HG02798 (cell line): ENCODE results near the gene RAE1.
"Not testable (repeated sequence)": the region's sequence is repeated elsewhere in the genome, so short reads cannot be mapped to it uniquely, and the experiment has no call there.

Experiments
- ATAC-seq: cut with Tn5 transposase; IDR thresholded peaks from one replicate; pipeline ENCODE4 v1.9.1; 2021; ENCODE audit warnings: mild to moderate bottlenecking; ENCODE audit not compliant: unreplicated experiment, poor library complexity

RAE1 gene

GRCh38 chr20:57409672-57410397, 58.8 kb downstream of the RAE1 start:
- no peak for ATAC-seq

- no peak for ATAC-seq
Observed at GRCh38 chr20:57410398-57410920, 59.4 kb downstream of the RAE1 start.

DNA sequence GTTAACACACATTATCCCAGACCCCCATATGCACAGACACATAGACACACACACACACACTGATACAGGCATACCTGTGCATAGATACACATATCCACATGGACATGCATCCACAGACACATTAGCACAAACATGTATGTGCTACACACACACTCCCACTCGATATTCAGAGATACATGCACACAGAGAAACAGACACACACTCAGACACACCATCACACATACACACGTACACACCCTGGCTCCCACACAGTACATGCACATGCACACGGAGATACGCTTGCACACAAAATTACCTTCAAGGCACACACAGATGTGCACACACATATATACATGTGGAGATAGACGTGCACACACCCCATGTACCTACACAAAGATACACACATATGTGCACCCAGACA, 59.9 kb downstream of the RAE1 start:
- no peak for ATAC-seq

DNA sequence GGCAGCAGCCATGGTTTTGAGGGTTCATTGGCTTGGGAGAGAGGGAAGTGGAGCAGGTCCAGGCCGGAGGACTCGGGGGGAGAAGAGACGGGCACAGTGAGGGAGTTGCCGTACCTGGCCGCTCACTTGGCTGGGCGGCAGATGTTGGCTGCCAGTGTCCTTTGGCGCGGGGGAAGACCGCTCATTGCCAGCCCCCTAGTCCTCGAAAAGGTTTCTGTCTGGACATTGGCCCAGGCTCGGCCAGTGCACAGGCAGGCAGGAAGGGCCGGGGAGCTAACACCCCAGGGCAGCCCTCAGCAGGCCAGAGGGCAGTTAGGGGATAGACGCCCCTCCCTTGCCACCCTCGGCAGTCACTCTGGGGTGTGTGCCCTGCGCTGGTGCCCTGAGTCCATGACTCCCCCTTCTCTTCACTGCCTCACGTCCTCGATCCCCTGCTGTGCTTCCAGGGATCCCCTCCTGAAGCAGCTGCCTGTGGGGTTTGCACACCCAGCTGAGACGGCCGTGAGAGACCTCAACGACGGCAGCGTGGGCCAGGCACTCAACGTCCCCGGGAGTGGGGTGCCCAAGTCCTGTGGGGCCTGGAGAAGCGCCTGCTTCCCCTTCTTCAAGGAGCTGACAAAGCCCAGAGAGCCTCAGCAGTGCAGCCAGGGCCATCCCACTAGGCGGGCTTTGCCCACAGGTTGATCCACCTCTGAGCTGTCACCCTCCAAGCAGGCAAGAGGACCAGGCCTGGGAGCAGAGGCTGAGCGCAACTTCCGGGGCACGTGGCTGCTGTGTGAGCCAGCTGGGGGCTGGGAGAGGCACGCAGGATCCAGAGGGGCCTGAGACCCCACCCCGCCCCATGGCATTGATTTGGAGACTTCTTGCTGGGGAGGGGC, 60.6 kb downstream of the RAE1 start:
- no peak for ATAC-seq

DNA sequence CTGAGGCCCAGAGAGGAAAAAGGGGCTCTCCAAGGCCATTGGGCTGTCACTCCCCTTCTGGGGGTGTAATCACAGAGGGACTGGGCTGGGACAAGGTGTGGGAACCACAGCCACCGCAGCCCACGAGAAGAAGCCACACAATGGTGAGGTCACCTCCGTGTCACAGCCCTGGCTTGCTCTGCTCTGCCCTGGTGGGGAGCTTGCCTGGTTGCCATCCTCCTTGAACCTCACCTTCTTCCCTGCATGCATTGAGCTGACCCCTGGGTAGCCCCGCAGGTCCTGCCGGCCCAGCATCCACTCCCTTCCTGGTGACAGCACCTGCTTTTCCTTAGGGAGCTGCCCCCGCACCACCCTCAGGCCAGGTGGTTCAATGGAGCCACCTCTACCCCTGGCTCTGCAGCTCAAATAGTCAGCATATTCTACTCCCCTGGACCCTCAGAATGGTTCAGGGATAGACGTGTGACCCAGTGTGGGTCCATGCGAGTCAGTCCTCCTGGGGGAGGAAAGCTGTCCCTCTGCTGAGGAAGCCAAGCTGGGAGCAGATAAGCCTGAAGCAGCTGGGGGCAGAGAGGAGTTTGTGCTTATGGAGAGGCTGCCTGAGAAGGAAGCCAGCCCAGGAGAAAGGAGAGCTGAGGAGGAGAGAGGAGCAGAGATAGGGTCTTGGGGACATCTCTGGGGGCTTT, 61.4 kb downstream of the RAE1 start:
- no peak for ATAC-seq

- no peak for ATAC-seq
Observed at GRCh38 chr20:57413986-57414385, 62.9 kb downstream of the RAE1 start.

DNA sequence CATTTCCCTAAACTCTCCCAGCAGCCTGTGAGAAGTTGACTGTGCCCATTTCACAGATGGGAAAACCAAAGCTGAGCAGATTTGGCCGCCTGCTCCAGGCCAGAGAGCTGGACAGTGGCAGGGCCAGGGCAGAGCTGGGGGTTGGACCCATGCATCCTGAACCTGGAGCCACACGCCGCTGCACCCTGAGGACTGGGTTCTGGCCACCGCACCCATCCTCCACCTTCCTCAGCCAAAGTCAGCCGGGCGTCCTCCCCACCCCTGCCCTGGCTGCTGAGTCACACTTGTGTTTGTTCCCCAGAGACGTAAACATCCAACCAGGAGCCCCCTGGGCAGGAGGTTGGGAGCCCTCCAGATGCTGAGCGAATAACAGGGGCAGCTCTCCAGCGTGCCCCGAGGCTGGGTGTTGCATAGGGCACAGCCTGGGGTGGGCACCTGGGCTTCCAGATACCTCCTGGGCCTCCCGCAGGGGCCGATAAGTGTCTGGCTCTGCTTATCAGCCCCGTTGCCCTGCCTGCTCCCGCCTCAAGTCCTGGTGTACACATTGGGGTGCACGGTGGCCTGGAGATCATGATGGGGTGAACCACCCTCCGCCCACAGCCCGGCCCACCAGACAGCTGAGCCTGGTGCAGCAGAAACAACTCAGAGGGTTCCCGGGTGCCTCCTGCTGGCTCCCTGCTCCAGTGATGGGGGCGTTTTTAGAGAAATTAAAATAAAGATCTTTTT, 64.0 kb downstream of the RAE1 start:
- ATAC-seq, result no peak

- ATAC-seq, result no peak
Observed at GRCh38 chr20:57415771-57416170, 64.7 kb downstream of the RAE1 start.

DNA sequence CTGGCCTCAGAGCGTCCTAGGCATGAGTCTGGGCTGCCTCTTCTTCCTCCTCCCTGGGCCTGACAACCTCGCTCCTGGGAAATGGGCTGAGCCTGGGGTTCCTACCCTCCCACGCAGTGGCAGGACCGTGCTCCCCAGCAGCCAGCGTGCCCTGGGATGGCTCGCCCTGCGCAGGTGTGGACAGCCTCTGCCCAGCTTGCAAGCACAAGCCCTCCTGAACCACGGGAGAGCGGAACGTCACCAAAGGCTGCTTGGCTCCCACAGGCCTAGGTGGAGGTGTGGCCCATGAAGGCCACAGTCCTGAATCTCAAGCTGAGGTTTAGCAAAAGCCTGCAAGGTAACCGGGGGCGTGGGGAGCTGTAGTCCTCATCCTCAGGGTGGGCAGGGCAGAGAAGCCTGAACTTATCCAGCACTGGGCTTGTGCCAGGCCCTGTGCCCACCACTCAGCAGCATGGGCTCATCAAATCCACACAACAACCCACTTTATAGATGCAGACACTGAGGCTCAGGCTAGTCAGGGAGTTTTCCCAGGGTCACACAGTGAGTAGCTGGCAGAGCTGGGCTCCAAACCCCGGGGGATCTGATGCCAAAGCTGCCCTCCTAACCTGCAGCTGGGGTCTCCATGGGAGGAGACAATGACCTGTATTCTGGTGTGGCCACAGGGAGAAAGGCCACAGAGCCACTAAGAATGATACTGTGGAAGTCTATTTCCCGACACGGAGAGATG, 65.4 kb downstream of the RAE1 start:
- no peak for ATAC-seq

DNA sequence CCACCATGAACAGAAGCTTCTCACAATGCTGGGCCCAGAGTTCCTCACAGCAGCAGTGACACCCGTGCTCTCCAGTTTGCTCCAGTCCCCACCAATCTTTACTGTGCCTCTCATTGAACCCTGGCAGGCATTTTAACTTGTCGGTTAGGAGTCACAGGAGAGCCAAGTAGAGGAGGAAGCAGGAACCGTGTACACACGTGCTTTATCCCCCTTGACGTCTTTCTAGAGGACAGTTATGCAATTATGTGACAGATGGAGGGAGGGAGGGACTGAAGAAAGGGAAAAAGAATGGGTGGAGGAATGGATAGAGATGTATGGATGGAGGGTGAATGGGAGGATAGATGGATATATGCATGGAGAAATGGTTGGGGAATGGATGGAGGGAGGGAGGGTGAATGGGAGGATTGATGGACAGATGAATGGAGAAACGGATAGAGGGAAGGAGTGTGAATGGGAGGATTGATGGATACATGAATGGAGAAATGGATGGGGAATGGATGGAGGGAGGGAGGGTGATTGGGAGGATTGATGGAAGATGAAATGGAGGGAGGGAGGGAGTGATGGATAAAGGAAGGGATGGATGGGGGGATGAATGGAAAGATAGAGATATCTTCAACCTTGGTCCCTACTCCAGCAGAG, 66.1 kb downstream of the RAE1 start:
- ATAC-seq, result no peak

DNA sequence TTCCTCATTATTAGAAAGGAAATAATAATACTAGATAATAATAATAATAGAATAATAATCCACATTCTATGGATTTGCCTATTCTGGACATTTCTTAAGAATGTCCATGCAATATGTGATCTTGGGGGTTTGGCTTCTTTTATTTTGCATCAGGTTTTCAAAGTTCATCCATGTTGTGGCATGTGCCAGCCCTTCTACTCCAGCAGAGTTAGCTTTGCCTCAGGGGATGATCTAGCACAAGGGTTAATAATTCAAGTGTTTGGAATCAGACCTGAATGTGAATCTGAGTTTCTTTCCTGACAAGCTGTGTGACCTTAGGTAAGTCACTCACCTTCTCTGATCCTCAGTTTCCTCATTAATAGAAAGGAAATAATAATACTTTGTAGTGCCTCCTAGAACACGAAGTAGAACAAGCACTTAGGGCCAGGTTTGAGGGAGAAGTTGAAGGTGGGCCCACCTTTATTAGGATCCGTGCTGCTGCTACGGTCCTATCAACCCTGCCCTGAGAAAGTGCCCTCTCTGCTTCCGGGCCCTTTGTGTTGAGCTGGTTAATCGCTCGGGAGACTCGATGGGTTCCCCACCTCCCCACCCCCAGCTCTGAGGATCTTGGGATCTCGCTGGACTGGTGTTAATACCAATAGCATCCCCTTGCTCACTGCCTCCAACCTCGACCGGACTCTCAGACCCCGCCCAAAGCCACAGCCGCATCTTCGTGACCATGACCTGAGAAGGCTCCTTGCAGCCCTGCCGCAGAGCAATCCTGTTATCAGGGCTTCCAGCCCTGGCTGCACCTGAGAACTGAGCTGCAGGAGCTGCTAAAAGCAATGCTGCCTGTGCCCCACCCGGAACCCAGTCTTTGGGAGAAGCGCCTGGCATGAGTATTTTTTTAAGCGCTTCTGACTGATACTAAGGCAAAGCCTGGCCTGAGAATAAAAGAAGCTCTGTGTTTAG, 67.0 kb downstream of the RAE1 start:
- no peak for ATAC-seq

DNA sequence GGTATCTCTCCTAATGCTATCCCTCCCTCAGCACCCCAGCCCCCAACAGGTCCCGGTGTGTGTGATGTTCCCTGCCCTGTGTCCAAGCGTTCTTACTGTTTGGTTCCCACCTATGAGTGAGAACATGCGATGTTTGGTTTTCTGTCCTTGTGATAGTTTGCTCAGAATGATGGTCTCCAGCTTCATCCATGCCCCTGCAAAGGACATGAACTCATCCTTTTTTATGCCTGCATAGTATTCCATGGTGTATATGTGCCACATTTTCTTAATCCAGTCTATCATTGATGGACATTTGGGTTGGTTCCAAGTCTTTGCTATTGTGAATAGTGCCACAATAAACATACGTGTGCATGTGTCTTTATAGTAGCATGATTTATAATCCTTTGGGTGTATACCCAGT, 68.4 kb downstream of the RAE1 start:
- ATAC-seq, result not testable (repeated sequence)

DNA sequence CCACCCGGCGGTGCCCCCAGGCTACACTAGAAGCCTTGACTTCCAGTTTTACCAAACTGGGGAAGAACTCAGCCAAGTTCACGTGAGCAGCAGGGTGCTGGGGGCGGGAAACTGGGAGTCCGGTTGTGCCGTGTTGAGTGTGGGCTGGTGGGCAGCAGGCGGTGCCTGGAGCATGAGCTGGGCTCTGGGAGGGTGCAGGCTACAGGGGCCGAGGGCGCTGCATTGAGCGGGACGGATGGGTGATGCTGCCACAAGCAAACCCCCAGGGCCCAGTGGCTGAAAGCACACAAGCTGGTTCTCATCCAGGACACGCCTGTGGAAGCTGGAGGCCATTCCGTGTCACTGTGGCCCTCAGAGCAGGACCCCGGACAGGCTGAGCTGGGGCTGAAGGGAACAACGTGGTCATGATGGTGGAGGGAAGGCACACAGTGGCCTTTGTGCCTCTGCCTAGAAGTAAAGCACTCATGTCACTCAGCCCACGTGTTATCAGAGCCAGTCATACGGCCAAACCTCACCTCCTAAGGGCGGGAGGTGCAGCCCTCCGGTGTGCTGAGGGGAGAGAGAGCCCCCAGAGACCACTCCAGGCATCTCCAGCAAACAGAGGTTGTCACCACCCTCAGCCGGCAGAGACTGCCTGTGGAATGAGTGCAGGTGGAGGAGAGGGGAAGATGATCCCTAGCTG, 69.7 kb downstream of the RAE1 start:
- no peak for ATAC-seq

DNA sequence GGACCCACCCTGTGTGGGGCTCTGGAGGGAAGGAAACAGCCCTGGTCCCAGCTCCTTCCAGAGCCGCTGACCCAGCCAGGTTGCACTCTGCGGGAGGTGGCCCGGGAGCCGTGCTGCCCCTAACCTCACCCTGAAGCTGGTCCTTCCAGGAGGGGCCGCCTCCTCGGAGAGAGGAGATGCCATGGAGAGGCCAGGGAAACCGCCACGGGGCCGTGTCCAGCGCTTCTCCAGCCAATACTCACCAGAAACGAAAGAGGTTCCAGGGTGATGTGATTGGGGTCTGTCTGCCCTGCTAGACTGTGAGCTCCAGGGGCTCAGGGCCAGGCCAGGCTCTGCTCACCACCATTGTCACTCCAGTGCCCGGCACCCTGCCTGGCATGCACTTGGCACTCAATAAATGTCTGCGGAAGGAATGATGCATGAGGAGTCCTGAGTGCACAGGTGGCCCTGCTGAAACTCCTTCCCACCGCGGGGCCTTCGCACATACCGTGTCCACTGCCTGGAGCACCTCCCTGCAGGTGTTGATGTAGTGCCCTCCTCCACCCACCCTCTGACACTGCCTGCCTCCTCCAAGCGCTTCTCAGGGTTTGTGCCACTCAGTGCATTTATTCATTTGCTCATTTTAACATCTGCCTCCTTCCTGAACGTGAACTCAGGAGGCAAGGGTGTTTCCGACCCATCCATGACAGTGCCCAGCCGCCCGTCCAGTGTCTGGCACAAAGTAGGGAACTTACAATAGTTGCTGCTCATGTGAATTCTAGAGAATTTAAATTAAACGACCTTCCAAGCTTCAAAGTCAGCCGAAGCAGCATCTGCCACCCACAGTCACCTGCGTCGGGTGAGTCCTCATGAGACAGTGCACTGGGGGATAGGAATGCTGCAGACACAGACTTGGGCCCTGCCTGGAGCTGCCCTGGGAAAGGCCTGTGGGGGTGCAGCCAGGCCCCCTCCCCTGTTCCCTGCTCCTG, 70.5 kb downstream of the RAE1 start:
- no peak for ATAC-seq

GRCh38 chr20:57422254-57422653, 71.2 kb downstream of the RAE1 start:
- no peak for ATAC-seq
